Measurements from ENCODE around the gene ABHD4.
"Not testable (repeated sequence)": the region's sequence is repeated elsewhere in the genome, so short reads cannot be mapped to it uniquely, and the experiment has no call there.

Gene ABHD4

GRCh38 chr14:22630066-22630465 is 32.0 kb downstream of the ABHD4 start:
- no peak for FAIRE-seq

GRCh38 chr14:22630486-22630885 is 32.4 kb downstream of the ABHD4 start:
- FAIRE-seq = no peak

GRCh38 chr14:22634233-22634900 is 36.3 kb downstream of the ABHD4 start:
- no peak for FAIRE-seq

- FAIRE-seq = not testable (repeated sequence)
These were observed 37.9 kb downstream of the ABHD4 start for GRCh38 chr14:22635980-22636379.

GRCh38 chr14:22640192-22640591 is 42.1 kb downstream of the ABHD4 start:
- no peak for FAIRE-seq

- no peak for FAIRE-seq
These were observed 43.7 kb downstream of the ABHD4 start for GRCh38 chr14:22641846-22642245.

- FAIRE-seq = no peak
These were observed 46.2 kb downstream of the ABHD4 start, which contains the start of gene OR6J1 for GRCh38 chr14:22644305-22644635. TSS of gene OR6J1 (minus strand) at chr14:22644352. CDS start at chr14:22634811, 9,541 bp downstream.

- FAIRE-seq = no peak
These were observed 48.6 kb downstream of the ABHD4 start for GRCh38 chr14:22646570-22647254.

GRCh38 chr14:22648506-22648905 is 50.4 kb downstream of the ABHD4 start:
- no peak for FAIRE-seq

GRCh38 chr14:22650046-22650739 is 52.1 kb downstream of the ABHD4 start:
- no peak for FAIRE-seq

- no peak for FAIRE-seq
These were observed 52.9 kb downstream of the ABHD4 start for GRCh38 chr14:22650960-22651521.

- no peak for FAIRE-seq
These were observed 53.5 kb downstream of the ABHD4 start for GRCh38 chr14:22651586-22651985.

- no peak for FAIRE-seq
These were observed 55.0 kb downstream of the ABHD4 start for GRCh38 chr14:22653012-22653621.

- no peak for FAIRE-seq
These were observed 58.1 kb downstream of the ABHD4 start for GRCh38 chr14:22656226-22656625.

GRCh38 chr14:22656945-22657731 is 59.0 kb downstream of the ABHD4 start:
- FAIRE-seq = no peak

GRCh38 chr14:22657861-22658260 is 59.8 kb downstream of the ABHD4 start:
- no peak for FAIRE-seq

GRCh38 chr14:22658946-22659345 is 60.8 kb downstream of the ABHD4 start:
- FAIRE-seq = no peak

GRCh38 chr14:22660654-22661053 is 62.6 kb downstream of the ABHD4 start:
- FAIRE-seq = no peak

Data from islet of Langerhans (tissue), 1 donor.